Middle frontal gyrus (tissue), 1 donor: Measurements from ENCODE around the gene EQTN.

Experiments
- DNase-seq: peaks from one replicate; pipeline ENCODE4 v3.0.0-alpha.2; 2015; ENCODE audit warnings: low spot score; ENCODE audit errors: extremely low spot score

The EQTN gene

DNA sequence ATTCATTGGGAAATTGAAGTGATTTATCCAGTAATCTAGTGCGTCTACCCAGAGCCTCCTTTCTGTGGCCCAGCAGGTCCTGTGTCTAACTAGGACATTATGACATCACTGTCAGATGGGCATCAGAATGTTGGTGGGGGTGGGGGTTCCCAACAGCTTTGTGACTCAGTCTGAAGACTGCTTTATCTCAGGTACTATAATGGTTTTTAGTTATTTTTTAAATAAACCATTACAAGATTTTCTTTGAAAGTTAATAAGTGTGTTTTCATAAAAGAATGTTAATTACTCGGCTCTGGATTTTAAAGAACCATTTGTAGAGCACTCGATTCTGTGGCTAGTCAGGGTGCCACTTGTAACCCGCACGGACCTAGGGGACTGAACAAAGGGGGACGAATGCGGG lies at the start of gene EQTN:
Gene EQTN (minus strand): TSS at position 101 of the 400 bp plus-strand sequence. CDS start 95 bp downstream, at position 6.
- DNase-seq, result no peak

DNA sequence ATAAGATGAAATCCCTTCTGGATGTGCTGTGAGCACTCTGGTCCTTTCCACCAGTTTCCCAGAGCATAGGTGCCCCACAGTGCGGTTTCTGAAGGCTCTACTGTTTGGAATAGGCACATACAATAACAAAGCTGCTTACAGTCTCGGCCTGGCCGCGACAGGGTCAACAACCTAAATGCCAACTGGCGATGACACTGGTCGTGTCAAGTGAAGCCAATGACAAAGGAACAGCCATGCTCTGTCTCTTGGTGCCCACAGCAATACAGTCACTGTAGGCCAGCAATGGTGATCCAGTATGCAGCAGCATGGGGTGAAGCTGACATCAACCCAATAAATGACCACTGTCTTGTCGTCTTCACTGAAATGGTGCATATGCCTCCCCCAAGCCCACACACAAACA lies 47.8 kb upstream of the EQTN start:
- DNase-seq, result no peak

DNA sequence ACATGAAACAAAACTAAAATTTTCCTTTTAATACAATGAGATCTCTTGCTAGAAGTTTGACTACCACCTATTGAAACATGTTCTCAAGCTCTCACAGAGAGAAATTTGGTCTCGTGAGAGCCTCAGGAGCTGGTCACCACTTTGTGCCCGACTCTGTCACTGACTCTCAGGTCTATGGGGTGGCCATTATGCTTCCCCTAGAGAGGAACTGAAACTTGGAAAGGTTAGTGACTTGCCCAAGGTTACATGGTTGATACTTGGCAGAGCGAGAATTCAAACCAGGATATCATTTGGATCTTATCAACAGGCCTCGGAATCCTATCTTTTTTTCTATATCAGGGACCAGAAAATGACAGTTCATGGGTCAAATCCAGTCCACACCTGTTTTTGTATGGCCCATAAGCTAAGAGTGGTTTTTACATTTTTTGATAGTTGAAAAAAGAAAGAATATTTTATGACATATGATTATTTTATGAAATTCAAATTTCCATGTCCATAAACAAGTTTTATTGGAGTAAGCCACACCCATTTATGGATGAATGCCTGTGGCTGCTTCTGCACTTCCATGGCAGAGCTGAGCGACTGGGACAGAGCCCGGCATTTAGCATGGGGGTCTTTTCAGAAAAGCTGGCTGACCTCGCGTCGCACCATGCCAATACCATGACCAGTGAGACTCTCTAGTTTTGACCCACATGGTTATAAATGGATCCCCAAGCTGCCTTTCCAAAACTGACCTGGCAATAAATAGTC lies 44.8 kb upstream of the EQTN start:
- no peak for DNase-seq

DNA sequence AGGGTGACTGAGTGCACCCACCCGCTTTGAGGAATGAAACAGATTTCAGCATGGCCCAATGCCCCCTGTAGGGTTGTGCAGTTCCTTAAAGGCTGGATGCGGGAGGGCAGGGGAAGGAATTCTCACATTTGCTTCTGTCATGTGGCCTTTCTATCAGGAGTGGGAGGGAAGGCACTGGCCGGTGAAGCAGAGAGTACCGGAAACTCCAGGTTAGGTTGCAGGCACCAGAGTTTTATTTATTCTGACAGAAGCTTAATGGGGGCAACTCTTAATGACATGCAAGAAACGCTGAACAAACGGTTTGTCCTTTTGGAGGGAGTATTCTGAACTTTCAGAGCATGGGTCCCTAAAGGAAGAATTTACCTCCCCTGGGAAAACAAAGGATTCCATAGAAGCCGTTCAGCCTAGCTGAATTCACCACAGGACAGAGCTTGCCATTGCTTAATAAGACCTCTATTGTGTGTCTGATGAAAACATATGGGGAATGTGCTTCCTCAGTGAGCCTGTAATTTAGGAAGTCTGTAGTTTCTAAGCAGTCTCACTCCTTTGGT lies 44.1 kb upstream of the EQTN start:
- DNase-seq, result no peak

DNA sequence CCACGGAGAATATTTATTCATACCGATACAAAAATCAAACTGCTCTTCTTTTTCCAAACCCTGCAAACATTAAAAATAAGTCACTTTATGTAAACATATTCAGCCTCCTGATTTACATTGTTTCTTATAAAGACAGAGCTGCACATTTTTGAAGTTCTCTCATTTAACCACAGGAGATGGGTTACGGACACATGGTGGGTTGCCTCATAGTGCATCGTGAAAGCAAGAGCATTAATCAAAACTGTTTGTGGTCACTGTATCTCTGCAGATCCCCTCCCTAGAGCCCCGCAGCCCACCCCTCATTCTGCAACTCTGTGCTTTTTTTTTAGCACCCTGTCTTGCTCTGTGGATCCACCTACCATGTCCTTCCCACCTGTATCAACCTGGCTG lies 43.3 kb upstream of the EQTN start:
- DNase-seq, result no peak

DNA sequence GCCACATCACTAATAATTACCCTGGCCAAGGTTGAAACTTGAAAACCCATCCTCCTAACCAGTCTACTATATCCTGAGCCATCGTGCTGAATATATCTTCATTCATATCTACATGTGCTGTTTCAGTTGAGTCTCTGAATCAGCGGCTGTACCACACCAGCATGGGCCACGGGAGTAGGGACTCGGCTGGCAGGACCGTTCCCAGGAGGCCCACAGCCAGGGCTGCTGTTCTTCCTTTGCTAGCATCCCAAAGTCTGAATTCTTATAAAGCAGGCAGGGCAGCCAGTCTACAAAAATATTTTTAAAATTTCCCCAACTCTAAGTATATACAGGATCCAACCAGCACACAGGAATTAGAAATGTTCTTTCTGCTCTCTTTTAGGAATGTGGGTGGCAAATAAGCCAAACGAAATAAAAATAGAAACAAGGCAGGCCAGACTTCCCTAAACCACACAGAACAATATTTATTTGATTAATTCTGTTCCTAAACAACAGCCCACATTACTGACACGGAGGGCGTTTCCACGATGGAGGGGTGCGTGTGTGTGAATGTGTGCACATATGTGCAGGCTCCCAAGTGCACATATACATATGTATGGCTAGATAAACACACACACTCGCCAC lies 42.8 kb upstream of the EQTN start:
- no peak for DNase-seq

DNA sequence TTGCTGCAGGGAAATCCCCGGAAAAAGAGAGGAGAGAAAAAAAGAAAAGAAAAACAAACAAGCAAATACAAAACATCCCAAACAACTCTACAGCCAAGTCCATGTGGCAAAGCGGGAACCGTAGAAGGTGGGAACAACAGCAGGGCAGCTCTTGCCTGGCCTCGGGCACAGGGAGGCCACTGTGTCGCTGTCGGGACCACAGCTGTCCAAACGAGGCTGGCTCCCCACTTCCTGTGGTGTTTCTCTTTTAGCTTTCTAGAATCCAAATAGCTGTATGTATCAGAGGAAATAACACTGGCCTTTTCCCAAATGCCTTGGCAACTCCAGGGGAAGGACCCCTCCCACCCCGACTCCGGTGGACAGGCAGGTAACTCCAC lies 41.6 kb upstream of the EQTN start:
- no peak for DNase-seq

DNA sequence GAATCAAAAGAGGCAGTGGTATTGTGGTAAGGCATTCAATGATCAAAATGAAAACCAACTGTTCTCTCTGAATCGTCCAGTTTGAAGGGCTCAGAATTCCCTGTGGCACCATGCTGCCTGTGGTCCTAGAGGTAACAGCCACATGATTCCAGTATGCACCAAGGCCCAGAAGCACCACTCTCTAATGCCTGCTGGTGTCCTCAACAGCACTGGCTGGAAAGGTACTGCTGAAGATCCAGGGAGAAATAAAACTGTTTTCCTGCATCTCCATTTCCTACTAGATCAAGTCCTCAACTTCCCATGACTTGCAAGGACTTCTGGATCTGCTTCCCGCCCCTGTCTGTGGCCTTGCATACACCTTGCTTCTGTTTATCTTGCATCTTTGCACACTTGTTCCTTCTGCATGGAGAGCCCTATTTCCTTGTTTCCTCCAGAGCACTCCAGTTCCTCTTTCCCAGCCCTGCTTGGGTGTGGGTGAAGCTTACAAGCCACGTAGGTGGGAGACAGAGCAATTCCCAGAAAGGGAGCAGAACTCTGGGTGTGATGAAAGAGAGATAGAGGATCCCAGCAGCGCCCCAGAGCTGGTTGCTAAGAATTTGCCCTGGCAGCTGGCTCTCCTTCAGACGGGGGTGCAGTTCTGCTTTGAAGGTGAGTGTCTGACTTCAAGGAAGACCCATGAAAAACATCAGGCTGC lies 41.0 kb upstream of the EQTN start:
- DNase-seq, result no peak

DNA sequence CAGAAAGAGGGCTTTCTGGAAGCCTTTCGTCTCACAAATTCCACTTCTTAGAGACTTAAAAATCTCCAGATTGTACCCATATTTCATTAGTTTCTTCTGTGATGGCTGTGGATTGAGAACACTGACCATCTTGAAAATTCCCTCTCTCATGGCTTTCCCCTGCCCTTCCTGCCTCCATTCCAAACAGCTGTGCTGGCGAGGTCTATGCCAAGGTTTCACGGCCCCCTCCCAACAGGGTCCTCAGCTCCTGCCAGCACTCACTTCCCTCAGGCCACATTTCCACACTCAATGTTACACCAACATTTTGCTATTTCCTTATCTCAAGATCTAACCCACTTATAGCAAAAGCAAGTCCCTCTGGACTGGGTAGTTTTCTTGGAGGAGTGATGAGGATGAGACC lies 40.3 kb upstream of the EQTN start:
- DNase-seq, result no peak

DNA sequence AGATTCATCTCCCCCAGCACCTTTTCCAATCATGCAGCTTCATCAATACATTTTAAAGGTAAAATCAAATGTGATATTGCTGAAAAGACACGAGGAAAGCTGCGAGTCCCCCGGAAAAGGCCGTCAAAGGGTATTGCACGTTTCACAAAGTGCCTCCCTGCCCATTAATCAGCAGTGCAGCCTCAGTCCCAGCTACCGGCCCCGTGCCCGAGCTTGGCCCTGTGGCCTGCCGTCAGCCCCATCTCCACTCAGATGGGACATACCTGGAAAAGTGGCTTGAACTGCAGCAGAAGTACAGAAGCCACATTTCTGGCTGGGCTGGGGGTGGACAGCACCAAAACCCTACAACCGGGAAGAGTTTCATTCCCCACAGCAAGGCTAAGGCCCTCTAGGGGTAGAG lies 39.9 kb upstream of the EQTN start:
- no peak for DNase-seq

DNA sequence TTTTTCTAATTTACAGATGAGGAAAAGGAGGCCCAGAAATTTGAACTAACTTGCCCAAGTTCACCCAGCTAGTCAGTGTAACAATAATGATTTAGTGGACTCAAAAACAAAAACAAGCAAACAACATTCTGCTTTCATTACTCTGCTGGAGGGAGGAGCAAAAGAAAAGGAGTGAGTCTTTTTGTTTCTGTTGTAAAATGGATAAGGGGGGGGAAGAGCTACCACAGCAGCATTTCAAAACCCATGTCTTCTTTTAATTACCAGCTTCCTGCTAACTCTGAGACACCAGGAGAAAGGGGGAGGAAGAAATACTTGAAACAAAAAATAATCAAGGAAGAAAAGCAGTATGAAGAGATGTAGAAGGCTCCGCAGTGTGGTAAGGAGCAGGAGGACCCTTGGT lies 39.2 kb upstream of the EQTN start:
- DNase-seq, result no peak

GRCh38 chr9:27335075-27335474 lies 38.1 kb upstream of the EQTN start:
- DNase-seq, result no peak

DNA sequence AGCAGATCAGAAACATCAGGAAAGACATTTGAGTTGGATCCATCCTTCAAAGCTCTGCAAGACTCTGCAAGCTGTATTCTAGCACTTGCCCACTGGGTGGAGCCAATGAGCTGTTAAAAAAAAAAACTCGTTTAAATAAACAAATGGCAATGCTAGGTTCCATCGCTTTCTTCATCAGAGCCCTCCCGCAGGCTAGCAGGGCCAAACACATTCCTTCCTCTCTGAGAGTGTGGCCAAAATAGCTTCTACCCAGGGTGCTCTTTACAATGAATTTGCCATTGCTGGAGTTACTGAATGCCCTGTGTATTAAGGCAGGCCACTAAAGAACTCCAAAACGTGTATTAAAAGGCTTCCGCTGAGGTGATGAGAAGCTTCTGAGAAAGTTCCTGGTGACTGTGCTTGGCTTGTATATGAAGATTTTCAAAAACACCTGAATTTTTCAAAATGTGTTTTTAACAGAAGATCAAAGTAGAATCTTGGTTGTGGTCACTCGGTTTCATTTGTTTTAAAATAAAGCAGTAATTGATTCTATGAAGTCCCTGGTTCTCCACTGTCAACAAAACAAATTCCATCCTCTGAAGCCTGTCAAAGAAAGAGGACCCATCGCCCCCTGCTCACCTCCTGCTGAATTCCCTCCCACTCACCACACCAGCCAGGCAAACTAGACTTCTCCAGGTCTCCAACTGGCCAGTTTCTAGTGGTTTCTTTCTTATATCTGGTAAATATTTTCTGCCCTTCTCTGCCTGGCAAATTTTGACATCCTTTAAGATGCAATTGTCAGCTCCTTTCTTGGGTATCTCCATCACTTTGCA lies 36.5 kb upstream of the EQTN start:
- DNase-seq, result peak; percentile 69

DNA sequence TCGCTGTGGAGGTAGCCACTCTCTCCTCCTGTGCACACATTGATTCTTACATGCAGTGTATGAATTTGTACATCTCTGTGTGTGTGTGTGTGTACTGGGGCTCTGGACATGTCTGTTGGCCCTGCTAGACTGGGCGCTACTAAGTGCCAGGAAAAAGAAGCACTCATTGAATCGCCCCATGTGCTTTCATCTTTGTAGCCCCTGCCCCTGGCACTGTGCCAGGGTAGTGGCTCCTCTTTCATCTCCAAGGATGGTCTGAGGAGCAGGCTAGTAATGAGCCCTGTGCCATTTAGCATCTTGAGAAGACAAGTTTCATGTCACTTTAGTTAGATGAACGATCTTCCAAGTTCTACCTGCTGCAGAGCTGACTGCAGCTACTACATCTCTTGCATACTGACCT lies 34.4 kb upstream of the EQTN start:
- no peak for DNase-seq

DNA sequence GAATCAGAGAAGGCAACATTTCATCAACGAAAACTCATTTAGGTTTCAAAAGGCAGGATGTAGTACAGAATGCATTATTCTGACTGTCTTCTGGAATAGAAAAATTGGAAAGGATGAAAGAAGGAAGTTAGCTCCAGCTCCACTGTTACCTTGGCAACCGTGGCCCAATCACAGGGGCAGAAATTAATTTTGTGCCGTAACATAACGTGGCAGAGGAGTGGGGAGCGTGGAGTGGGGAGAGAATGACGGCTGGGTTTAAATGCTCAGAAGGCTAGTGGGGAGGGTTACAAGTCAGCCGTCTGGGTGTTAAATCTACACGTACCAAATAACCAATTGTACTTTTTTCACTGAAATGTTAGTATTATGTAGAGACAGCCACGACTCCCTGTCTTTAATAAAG lies 32.3 kb upstream of the EQTN start:
- DNase-seq, result no peak

GRCh38 chr9:27328483-27328882 lies 31.5 kb upstream of the EQTN start:
- DNase-seq, result no peak

DNA sequence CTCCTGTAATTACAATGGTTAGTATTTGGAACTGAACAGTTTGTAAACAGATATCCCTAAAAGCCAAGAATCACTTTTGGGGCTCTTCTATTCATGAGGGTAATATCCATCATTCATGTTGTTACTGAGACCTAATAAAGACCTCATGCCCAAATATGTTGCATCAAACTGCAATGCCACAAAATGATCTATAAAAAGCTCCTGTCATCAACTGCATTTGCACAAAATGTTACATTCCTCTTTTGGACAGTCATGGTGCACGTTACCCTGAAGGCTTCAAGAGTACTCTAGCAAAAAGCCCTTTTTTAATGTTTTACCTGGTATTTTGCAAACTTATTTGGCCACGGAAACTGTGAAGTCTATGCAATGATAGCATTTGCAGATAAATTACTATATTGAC lies 14.2 kb upstream of the EQTN start:
- DNase-seq, result no peak

DNA sequence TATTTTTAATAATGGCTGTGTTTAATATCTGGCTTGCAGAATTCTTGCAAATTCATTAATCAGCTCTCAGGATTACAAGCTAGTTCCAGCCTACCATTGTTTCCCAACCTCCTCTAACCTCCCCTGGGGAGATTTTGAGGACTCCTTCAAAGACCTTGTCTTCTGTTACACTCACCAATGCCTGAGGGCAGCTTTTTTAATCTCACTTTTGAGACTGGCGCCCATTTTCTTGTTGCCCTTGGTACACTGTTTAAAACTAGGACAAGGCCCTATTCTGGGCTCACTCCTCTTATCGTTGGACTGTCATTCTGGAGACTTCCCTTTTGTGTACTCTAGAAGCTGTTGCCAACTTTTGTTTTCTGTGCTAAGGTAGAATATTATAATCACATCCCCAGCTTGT lies 13.6 kb upstream of the EQTN start:
- DNase-seq, result no peak

- no peak for DNase-seq
Observed at GRCh38 chr9:27308691-27309390, 11.9 kb upstream of the EQTN start.

GRCh38 chr9:27304521-27304920 lies 7.6 kb upstream of the EQTN start:
- DNase-seq, result no peak

DNA sequence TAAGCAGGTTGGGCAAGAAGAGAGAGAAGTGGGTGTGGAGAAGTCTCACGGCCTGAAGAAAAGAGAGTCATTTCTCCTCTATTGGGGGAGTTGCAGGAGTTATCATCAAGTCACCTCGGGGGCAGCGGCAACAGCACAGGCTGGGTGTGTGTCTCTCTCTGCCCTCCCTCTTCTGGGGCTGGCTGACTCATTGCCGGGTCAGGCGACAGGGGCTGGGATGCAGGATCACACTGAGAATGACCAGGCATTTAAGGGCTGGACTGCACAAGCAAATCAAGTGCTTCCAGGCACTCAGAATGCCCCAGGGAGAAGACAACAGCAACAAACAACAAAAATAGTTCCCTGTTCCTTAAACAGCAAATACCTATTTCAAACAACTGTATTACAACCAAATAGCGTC lies 6.3 kb upstream of the EQTN start:
- no peak for DNase-seq
